NCI-H524 treated with DMSO at 0.1 percent for 48 hours (cell line): ENCODE measurements around the gene POLA2.

ENCODE experiments used
- DNase-seq: peaks from one replicate; lab custom pipeline; 2025; lab: John Stamatoyannopoulos, UW

Gene POLA2

GRCh38 chr11:65286686-65287085 is 24.9 kb downstream of the POLA2 start:
- no peak for DNase-seq

GRCh38 chr11:65287601-65288000 is 25.8 kb downstream of the POLA2 start:
- no peak for DNase-seq

- peak; percentile 87 for DNase-seq
Measured at GRCh38 chr11:65288706-65289536, 27.2 kb downstream of the POLA2 start.

GRCh38 chr11:65290448-65291165 is 28.8 kb downstream of the POLA2 start:
- no peak for DNase-seq

- DNase-seq = no peak
Measured at GRCh38 chr11:65291613-65292012, 29.9 kb downstream of the POLA2 start.

GRCh38 chr11:65292890-65293289 is 31.1 kb downstream of the POLA2 start:
- DNase-seq = no peak

- no peak for DNase-seq
Measured at GRCh38 chr11:65293909-65294381, 32.2 kb downstream of the POLA2 start.

GRCh38 chr11:65295001-65295400 is 33.2 kb downstream of the POLA2 start:
- DNase-seq = no peak

GRCh38 chr11:65295571-65296341 is 34.0 kb downstream of the POLA2 start:
- DNase-seq = no peak

- no peak for DNase-seq
Measured at GRCh38 chr11:65297026-65297672, 35.4 kb downstream of the POLA2 start.

- no peak for DNase-seq
Measured at GRCh38 chr11:65298131-65298535, 36.4 kb downstream of the POLA2 start.

GRCh38 chr11:65298655-65299179 is 37.0 kb downstream of the POLA2 start:
- no peak for DNase-seq

- DNase-seq = no peak
Measured at GRCh38 chr11:65300621-65301275, 39.0 kb downstream of the POLA2 start.

- no peak for DNase-seq
Measured at GRCh38 chr11:65301491-65302329, 39.9 kb downstream of the POLA2 start.

GRCh38 chr11:65303555-65303954 is 41.8 kb downstream of the POLA2 start:
- no peak for DNase-seq

GRCh38 chr11:65304110-65304509 is 42.3 kb downstream of the POLA2 start:
- DNase-seq = no peak

- DNase-seq = no peak
Measured at GRCh38 chr11:65304613-65305012, 42.9 kb downstream of the POLA2 start.

- no peak for DNase-seq
Measured at GRCh38 chr11:65305501-65306268, 43.9 kb downstream of the POLA2 start.
